Stimulated activated CD8-positive, alpha-beta memory T cell treated with anti-CD3 and anti-CD28 coated beads, Interleukin-4, amount 100 ng/mL, for 1 hour (primary cell): ENCODE measurements around the gene BRMS1.
"Not testable (repeated sequence)": the region's sequence is repeated elsewhere in the genome, so short reads cannot be mapped to it uniquely, and the experiment has no call there.

Experiments used
- DNase-seq, 2 donors: peaks; one replicate each; pipeline ENCODE4 v3.0.0-alpha.2; 2020; ENCODE audit warnings: low read depth in 2 of 2, low spot score in 1 of 2

BRMS1 gene, protein sequence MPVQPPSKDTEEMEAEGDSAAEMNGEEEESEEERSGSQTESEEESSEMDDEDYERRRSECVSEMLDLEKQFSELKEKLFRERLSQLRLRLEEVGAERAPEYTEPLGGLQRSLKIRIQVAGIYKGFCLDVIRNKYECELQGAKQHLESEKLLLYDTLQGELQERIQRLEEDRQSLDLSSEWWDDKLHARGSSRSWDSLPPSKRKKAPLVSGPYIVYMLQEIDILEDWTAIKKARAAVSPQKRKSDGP

DNA sequence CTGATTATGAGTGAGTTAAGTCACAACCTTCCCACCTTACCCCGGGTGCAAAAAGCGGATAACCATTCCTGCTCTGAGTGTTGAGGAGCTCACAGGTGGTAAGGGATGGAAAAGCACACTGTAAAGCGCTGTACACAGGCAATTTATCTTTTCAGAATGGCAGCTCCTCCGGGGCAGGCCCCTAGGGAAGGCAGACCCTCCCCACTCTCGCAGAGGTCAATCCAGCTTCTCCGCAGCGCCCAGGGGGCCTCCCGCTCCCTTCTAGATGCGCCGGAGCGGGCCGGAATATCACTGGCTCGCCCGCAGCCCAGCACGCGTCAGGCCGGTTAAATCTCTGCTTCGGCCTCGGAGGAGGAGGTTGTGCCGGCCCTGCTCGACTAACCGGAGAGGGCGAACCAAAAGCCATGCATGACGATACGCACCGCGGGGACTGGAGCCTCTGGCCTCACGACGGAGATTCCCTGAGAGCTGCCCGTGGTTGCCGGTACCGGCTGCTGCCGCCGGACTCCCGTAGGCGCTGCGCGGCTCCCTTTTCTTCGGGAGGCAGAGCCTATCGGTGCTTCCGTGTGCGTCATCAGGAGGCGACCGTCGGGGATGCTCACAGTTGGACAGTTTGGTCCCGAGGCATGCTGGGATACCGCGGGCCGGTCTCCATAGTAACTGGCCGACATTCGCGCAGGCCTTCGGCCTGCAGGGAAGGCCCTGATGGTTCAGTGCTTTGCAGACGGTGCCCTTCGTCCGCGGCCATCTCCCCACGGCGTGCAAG, at the start of gene BRMS1:
BRMS1 (minus strand) TSS at position 555 of the 766 bp plus-strand sequence. CDS start 2,870 bp downstream, outside the sequence.
- DNase-seq, result peak; percentile 90 to 95

DNA sequence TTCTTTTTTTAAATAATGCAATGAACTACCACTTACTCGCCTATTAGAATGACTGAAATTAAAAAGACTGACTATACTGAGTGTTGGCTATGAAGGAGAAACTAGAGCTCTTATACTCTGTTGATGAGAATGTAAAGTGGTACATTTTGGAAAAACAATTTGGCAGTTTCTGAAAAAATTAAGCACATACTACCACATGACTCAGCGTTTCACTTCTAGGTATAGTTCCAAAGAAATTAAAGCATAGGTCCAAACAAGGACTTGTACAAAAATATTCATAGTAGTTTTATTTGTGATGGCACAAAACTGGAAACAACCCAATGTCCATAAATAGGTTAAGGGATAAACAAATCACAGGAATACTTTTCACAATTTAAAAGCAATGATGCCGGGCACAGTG, 49.0 kb upstream of the BRMS1 start:
- no peak for DNase-seq

DNA sequence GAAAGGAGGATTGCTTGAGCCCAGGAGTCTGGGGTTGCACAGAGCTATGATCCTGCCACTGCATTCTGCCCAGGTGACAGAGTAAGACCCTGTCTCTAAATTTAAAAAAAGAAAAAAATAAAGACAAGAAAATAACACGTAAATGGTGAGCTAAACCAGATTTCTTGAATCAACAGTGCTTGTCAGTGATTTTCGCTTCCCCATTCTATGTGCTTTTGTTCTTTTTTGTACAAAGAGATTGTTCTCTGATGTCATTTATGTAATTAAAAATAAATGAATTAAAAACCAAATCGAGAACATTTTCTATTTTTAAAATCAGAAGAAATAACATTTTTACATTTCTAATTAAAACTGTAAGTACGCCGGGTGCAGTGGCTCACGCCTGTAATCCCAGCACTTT, 46.4 kb upstream of the BRMS1 start:
- DNase-seq, result no peak

DNA sequence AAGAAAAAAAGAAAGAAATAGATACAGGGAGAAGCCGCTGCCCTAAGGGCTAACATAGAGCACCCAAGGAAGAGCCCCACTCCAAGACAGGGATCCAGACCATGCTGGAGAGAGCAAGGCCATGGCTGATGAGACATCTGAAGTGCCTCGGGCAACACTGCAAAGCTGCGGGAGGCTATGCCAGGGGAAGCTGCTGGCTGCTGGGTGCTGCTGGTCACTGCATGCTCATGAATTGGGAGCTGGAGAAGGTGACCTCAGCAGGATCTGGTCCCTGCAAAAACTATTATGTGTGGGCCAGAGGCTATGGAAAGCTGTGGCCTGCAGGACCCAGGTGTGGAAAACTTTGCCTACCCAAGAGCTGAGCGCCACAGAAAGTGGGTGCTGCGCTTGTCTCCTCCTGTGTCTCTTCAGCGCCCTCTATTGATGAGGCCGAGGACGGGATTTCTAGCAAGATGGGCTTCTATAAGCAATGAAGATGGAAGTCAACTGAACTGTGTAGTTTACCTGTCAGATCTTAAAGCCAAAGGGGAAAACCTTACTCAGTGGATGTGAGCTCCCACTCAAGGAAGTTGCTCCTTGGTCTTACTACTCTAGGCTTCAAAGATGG, 44.0 kb upstream of the BRMS1 start:
- peak in 1 of 2 donors; percentile 45 for DNase-seq

DNA sequence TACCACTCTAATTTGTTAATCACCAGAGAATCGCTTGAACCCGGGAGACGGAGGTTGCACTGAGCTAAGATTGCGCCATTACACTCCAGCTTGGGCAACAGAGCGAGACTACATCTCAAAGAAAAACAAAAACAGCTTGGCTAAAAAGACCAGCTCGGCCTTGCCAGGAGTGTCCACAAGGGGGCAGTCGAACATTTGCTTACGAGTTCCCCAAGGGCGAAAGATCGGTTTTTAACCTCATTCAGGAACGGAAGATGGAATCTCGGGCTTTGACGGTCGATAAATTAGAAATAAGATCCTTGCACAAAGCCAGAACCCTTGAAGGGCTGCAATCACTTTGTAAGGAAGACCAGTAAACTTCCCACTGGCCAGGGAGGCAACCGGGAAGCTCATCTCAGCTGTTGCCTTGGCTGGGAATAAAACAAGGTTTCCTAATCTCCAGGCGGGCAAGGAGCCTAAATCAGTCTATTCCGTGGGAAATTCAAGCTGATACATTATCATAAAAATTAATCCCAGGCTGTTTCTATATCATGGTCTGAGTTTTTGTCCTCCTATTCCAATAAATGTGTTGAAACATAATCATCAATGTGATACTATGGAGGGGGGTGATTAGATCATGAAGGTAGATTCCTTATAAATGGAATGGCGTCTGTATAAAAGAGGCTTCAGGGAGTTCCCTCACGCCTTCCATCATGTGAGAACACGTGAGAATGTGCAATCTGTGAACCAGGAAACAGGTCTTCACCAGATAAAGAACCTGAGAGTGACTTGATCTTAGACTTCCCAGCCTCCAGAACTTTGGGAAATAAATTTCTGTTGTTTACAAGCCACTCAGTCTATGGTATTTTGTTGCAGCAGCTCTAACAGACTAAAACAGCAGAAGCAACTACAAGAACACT, 41.5 kb upstream of the BRMS1 start:
- DNase-seq, result peak; percentile 66 to 74

DNA sequence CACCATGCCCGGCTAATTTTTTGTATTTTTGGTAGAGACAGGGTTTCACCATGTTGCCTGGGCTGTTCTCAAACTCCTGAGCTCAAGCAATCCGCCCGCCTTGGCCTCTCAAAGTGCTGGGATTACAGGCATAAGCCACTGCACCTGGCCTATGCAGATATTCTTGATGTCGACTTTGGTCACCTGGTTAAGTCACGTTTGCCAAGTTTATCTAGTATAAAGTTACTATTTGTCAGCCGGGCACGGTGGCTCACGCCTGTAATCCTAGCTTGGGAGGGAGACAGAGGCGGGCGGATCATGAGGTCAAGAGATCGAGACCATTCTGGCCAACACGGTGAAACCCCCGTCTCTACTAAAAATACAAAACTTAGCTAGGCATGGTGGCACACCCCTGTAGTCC, 39.4 kb upstream of the BRMS1 start:
- DNase-seq, result not testable (repeated sequence)

DNA sequence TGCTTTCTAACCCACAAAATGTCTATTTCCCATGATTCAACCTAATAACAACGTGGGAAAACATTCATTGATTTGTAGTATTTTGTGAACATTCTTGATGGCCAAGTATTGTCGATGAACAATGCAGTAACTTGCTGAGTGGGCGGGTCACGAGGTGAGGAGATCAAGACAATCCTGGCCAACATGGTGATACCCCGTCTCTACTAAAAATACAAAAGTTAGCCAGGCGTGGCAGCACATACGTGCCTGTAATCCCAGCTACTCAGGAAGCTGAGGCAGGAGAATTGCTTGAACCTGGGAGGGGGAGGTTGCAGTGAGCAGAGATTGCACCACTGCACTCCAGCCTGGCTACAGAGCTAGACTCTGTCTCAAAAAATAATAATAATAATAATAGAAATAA, 35.4 kb upstream of the BRMS1 start:
- not testable (repeated sequence) for DNase-seq

DNA sequence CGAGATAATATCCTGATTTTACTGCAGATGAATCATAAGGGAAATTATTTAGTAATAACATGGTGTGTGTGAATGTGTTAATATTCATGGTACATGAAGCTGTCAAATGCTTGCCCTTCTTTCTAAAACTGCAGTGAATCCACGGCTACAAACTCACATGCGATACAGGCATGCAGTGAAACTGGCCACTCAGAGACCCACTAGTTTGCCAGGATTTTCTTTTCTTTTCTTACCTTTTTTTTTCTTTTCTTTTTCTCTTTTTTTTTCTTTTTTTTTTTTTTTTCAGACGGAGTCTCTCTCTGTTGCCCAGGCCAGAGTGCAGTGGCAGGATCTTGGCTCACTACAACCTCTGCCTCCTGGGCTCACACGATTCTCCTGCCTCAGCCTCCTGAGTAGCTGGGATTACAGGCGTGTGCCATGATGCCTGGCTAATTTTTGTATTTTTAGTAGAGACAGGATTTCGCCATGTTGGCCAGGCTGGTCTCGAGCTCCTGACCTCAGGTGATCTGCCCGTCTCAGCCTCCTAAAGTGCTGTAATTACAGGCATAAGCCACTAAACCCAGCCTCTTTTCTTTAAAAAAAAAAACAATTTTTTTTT, 28.9 kb upstream of the BRMS1 start:
- DNase-seq, result not testable (repeated sequence)

DNA sequence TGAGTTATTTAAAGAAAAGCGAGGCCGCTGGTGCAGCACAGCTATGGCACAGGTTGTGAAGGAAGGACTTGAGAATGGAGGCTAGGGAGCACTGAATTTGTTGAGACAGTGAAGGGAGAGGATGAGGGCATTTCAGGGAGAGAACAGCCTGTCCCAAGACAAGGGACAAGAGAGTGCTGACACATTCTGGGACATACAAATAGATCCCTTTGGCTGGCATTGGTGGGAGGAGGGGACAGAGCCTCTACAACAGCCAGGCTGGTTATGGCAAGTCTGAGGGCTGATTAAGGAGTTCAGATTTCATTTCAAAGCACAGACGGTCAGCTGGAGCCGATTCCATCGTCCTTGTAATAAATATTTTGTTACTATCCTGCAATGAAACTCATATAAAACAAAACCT, 28.4 kb upstream of the BRMS1 start:
- DNase-seq, result no peak

DNA sequence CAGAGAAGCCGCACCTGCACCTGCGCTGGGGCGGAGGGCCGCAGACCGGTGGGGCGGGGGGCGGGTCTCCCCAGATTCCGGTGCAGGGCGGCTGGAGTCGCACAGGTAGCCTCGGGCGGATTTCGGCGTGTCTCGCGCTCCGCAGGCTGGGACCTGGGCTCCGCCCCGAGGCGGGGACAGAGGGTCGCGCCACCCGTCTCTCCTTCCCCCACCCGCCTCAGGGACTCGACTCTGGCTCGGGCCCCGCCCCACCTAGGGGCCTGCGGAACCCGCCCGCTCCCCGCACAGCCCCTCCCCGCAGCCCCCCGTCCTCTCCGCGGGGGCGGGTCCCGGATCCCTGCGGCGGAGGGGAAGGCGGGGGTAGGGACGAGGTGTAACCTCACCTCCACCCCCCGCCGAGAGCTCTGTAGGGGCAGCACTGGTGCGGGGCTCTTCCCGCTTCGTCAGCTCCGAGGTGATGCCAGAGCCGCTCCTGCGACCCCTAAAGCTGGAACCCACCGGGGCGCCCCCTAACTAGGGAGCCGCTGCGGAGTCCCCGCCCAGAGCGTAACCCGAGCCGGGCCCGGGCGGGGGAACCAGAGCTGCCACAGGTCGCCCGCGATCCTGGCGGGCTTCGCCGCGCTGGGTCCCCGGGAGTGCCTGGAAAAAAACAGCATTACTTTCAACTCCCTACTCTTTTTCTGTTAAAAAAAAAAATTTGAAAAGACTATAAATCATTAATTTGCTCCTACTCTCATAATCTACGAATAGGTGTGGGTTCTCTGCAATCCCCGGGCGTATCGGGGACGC, 26.9 kb upstream of the BRMS1 start, which contains the start of gene SLC29A2:
SLC29A2 (minus strand) TSS at position 134 of the 789 bp plus-strand sequence. CDS start 169 bp downstream, outside the sequence.
- peak; percentile 45 to 46 for DNase-seq

DNA sequence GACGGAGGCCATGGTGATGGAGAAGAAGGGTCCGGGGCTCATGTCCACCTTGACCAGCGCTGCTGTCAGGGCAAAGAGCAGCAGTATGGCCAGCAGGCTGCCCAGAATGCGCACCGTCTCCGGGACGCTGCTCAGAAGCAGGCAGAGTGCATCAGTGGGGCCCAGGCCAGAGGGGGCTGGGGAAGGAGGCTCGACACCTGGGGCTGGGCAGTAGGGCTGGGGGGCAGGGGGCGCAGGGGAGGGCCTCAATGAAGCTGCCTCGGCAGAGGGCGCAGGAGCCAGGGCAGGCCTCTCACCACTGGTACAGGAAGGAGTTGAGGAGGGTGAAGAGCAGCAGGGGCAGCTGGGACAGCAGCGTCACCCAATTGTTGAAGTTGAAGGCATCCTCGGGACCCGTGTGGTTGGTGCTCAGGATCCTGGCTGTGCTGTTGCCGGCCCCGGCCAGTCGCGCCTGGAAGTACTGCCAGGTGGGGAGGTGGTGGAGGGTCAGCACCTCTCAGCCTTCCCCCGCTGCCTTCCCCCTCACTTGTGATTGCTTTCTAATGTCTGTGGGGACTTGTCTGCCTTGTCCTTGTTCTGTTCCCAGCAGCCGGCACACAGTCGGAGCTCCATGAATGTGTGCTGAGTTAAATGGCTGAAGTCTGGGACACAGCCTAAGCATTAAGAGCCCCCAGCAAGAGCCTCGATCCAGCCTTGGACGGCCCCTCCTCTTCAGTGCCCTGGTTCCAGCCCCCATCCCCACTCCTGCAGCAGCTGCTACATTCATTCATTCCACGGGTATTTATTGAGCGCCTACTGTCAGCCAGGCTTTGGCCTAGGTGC, 24.4 kb upstream of the BRMS1 start:
- no peak for DNase-seq

DNA sequence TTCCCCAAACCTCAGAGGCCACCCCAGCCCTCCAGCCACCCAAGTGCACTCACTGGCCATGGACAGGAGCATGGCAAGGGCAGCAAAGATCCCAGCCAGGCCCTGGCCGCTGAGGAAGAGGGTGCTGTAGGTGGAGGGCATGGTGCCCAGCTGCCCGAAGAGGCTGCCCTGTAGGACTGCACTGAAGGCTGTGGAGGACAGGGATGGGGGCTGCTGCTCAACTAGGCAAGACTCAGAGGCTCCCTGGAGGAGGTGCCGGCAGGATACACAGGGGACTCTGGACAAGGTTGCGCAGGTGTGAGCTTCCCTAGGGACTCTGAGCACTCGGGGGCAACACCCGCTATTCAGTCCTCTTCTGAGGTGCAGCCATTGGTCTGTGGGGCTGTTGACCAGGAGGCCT, 23.6 kb upstream of the BRMS1 start:
- DNase-seq, result no peak

DNA sequence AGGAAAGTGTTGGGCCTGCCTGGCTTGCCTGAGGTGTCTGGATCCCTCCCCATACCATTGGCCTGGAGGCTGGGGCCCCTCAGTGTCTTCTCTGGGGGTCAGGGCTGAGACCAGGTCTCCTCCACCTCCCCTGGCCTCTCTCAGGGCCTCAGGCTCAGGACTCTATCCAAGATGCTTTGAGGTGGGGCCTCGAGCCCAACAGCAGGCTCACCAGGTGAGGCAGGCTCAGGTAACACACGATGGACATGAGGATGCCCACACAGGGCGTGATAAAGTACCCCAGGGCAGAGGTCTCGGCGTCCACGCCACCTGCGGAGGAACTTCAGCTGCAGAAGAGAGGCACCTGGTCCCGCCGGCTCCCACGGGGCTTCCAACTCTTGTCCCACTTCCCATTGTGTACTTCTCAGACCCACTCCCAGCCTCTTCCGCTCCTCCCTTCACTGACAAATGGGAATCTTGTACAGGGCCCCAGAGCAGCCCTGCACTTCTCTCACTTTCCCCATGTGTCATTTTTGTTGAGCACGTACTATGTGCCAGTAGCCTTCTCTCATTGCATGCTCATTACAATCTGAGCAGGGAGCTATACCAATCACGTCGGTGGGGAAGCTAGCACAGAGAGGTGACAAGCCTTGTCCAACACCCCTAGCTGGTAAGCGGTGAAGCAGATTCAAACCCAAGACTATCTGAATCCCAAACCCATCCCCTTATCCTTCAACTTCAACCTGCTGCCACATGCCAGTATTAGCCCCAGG, 22.8 kb upstream of the BRMS1 start:
- DNase-seq, result no peak

DNA sequence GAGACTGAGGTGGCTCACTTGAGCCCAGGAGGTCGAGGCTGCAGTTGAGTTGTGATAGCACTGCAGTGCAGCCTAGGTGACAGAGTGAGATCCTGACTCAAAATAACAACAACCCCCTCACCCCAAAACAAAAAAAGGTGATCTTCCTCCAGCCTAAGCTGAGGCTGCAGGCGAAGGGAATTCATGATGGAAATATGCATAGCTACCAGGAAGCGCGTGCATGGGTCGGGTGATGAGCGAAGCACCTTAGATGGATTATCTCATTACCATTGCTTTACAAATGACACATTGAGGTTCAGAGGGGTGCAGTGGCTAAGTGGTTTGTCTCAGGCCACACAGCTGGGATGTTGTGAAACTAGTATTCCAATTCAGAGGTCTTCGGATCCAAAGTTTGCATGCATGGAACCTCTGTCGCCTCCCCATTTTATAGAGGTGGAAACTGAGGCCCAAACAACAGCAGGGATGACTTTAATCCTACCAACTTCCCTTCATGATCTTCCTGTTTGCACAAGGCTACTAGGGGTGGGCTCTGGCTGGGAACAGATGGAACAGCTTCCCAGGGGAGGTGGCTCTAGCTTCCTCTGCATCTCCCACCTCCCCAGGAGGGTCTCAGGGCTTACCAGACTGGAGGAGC, 22.1 kb upstream of the BRMS1 start:
- no peak for DNase-seq

DNA sequence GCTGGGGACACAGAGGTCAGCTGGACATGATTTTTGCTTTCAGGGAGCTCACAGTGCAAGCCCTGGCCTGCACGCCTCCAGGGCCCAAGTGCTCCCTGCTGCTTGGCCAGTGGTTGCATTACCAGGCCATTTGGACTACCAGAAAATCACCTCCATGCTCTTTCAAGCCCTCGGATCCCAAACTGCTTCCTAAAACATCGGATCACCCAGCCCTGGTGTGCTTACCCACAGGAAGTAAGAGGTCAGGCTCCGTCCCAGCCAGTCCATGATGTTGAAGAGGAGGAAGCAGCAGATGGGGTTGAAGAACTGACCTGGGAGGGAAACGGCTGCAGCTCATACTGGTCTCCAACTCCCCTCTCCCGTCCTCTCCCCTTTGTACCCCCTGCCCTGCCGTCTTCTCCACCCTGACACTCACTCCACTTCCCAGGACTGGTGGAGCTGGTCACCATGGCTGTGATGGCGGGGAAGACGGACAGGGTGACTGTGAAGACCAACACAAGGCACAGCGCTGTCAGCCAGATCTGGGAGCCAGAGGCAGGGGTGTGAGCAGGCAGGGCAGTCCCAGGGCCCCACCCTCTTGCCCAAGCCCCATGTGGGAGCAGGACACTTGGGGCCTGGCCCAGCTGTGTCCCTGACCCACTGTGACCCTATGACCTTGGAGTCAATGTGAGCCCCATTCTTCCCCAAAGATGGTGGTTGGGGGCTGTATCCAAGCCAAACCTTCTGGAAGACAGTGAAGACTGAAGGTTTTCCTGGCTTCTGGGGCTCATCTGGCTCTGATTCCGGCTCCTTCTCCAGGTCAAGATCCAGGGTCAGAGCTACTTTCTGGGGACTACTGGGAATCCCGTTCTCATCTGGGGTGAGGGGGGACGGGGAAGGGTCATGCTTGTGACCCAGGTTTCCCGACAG, 21.1 kb upstream of the BRMS1 start:
- DNase-seq, result no peak

DNA sequence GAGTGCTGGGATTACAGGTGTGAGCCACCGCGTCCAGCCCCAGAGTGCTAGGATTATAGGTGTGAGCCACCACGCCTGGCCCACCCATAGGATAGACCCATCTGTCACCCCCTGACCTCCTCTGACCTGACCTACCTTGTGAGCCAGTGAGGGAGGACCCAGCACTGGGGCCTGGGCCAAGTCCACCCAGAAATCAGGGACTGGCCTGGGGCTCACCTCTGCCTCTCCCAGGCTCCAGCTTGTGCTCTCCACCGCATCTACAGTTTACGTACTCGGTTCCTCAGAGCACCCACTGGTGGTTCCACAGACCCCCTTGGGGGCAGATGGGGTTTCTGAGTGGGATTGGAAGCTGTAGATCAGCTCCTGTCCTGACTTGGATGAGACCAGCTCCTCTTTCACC, 20.3 kb upstream of the BRMS1 start:
- DNase-seq, result no peak
